Spleen (tissue), 11 donors: ENCODE results near the gene SKIC8. TPM values are rescaled to one million over a fixed set of nuclear protein-coding genes. Genes with fewer than 3 reads are reported as not detected.

ENCODE experiments used
- DNase-seq: peaks from one replicate; pipeline ENCODE4 v3.0.0-alpha.2; 2020
- H3K27ac ChIP-seq, 8 donors: fragments of 200-600 bp; sonication (generic) in 7 of 8; 1 replicate in 4 of 8; 2 replicates in 4 of 8; pipeline versions ENCODE4 v1.5.0 to v1.8.0; 2016 to 2021; ENCODE audit warnings: inconsistent platforms in 4 of 8, mild to moderate bottlenecking in 4 of 8, moderate library complexity in 1 of 8
- H3K27me3 ChIP-seq, 7 donors: fragments of 200-600 bp; sonication (generic) in 6 of 7; replicated peaks in 1 of 7; 1 replicate in 4 of 7; 2 replicates in 3 of 7; pipeline versions ENCODE4 v1.5.0 to v1.8.0; 2016 to 2021; ENCODE audit warnings: inconsistent platforms in 3 of 7, mild to moderate bottlenecking in 1 of 7
- H3K36me3 ChIP-seq, 6 donors: fragments of 200-600 bp; sonication (generic) in 5 of 6; 1 replicate in 4 of 6; 2 replicates in 2 of 6; pipeline versions ENCODE4 v1.5.0 to v1.8.0; 2016 to 2021; ENCODE audit warnings: inconsistent platforms in 2 of 6
- H3K4me1 ChIP-seq, 6 donors: fragments of 200-600 bp; sonication (generic) in 5 of 6; 1 replicate in 3 of 6; 2 replicates in 3 of 6; pipeline versions ENCODE4 v1.5.0 to v1.8.0; 2016 to 2021; ENCODE audit warnings: inconsistent platforms in 3 of 6
- H3K4me3 ChIP-seq, 8 donors: fragments of 200-600 bp; sonication (generic) in 7 of 8; 1 replicate in 4 of 8; 2 replicates in 4 of 8; pipeline versions ENCODE4 v1.5.0 to v1.8.0; 2016 to 2021; ENCODE audit warnings: inconsistent platforms in 4 of 8, mild to moderate bottlenecking in 4 of 8, moderate library complexity in 2 of 8
- H3K9me3 ChIP-seq, 8 donors: fragments of 200-600 bp; sonication (generic) in 7 of 8; 1 replicate in 4 of 8; 2 replicates in 4 of 8; pipeline versions ENCODE4 v1.5.0 to v1.8.0; 2016 to 2021; ENCODE audit warnings: inconsistent platforms in 4 of 8
- POLR2A ChIP-seq, 3 donors: fragments of 450-650 bp; IDR thresholded peaks; one replicate each; pipeline ENCODE4 v1.5.1; 2017; ENCODE audit warnings: antibody characterized with exemption in 3 of 3, mild to moderate bottlenecking in 1 of 3
- POLR2AphosphoS5 ChIP-seq, 3 donors: sonication (generic); formaldehyde crosslinking; IDR thresholded peaks; one replicate each; pipeline ENCODE4 v1.5.1; 2017; ENCODE audit warnings: antibody characterized with exemption in 3 of 3
- WGBS, 5 donors: extraction: QIAGEN DNeasy Blood & Tissue Kit in 3 of 5; methylation state at CpG; one replicate each; pipeline versions ENCODE4 v1.1.5 to v1.1.7; 2013 to 2018; 5-methylcytosine and 5-hydroxymethylcytosine counted together
- intact Hi-C: fragments of 100-400 bp; cut with DNase I; formaldehyde crosslinking; loops from one replicate; pipeline ENCODE4 v1.15.0; 2023; ENCODE audit warnings: low total_unique reads
- polyA plus RNA-seq, 3 donors: library from polyadenylated mRNA; stranded (reverse); fragments of 200-250 nt; gene quantifications; one replicate each; pipeline ENCODE4 v1.2.1, GENCODE V29; 2013
- total RNA-seq, 7 donors: library from RNA; depleted of rRNA in 3 of 7; stranded (reverse); fragments of >200 nt in 3 of 7; fragmentation: NEBNext Ultra II Directional in 4 of 7; extraction: Animal tissue kit (Norgen Biotek cat#: 25700) in 4 of 7; gene quantifications; one replicate each; pipeline versions ENCODE4 v1.1.0 to v1.2.1, GENCODE V29; 2016 to 2021
- TF ChIP-seq, protein P1 (sequence below), 11 experiments: fragments of 200-600 bp in 7 of 11; fragments of 450-650 bp in 4 of 11; sonication (generic) in 4 of 11; IDR thresholded peaks in 8 of 11; conservative IDR thresholded peaks in 3 of 11; 1 replicate in 7 of 11; 2 replicates in 4 of 11; pipeline versions ENCODE4 v1.4.0 to v1.8.0; 2016 to 2021; ENCODE audit warnings: antibody characterized with exemption in 11 of 11, inconsistent platforms in 4 of 11, mild to moderate bottlenecking in 1 of 11
- donor health status: healthy with polysubstance abuse.
- donor health status: DM: no; HTN: no; CAD: no; lungs with moderate emphysema.
- donor health status: DM: no; HTN: no; CAD: no.
- donor health status: Bipolar disorder and iron deficiency.
- donor health status: healthy.
- donor health status: DM: no; HTN: no; CAD: no.
- donor health status: DM: yes; HTN: yes; CAD: no.

The SKIC8 gene
- total and polyA plus RNA-seq, 10 donors = 33.3 to 60.6 (median 41.7) TPM

DNA sequence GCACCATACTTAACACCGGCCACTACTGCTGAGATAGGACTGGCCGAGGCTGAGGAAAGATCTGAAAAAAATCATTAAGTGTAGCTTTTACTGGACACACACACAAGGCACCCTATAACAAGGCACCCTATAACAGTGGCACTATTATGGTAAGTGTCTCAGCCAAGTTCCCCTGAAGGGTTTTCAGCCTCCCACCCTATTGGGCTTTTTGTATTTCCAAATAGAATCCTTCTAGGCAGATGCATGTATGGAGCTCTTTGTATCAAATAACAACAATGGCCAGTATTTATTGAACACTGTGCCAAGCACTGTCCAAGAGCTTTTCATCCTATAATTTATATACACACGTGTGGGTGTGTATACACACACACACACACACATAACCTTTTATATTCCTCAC is 41.7 kb downstream of the SKIC8 start:
- 88 to 98% (median 90%) methylated on average over 3 of the region's 3 CpGs for WGBS, 5 donors
- intact Hi-C loops = no loop called here
- DNase-seq = no peak

DNA sequence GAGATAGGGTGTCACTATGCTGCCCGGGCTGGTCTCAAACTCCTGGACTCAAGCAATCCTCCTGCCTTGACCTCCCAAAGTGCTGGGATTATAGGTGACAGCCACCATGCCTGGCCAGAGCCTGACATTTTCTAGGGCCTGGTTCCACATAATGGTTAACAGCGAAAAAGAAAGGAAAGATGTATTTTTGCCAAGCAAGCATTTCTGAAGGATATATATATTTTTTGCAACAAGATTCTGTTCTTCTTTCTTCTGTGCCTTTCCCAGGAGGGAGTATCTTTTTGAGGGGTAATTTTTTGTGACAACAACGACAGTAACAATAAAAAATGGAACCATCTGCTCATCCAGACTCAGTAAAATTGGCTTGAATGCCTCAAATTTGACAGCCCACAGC is 43.4 kb downstream of the SKIC8 start:
- H3K27ac ChIP-seq = no peak overlapping the region
- TF ChIP-seq POLR2A (IDR thresholded peaks at IDR 0.05) = no peak
- no peak for TF ChIP-seq POLR2AphosphoS5 (IDR thresholded peaks at IDR 0.05)
- TF ChIP-seq, protein P1, sequence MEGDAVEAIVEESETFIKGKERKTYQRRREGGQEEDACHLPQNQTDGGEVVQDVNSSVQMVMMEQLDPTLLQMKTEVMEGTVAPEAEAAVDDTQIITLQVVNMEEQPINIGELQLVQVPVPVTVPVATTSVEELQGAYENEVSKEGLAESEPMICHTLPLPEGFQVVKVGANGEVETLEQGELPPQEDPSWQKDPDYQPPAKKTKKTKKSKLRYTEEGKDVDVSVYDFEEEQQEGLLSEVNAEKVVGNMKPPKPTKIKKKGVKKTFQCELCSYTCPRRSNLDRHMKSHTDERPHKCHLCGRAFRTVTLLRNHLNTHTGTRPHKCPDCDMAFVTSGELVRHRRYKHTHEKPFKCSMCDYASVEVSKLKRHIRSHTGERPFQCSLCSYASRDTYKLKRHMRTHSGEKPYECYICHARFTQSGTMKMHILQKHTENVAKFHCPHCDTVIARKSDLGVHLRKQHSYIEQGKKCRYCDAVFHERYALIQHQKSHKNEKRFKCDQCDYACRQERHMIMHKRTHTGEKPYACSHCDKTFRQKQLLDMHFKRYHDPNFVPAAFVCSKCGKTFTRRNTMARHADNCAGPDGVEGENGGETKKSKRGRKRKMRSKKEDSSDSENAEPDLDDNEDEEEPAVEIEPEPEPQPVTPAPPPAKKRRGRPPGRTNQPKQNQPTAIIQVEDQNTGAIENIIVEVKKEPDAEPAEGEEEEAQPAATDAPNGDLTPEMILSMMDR (IDR thresholded peaks at IDR 0.05 in 8 of 11, conservative IDR thresholded peaks at IDR 0.05 in 3 of 11) = no peak
- 84 to 95% (median 88%) methylated on average over 3 of the region's 3 CpGs for WGBS, 5 donors
- intact Hi-C loops = no loop called here
- no peaks in the 10 kb centered on the region for H3K9me3 ChIP-seq
- no peak overlapping the region for H3K4me3 ChIP-seq
- H3K4me1 ChIP-seq = no peaks in the 10 kb centered on the region
- DNase-seq = no peak
- H3K36me3 ChIP-seq = no peaks in the 10 kb centered on the region
- H3K27me3 ChIP-seq = no peaks in the 10 kb centered on the region

More for the DNA sequence above, 41.7 kb downstream of the SKIC8 start:
- no peaks in the 10 kb centered on the region for H3K9me3 ChIP-seq
- no peaks in the 10 kb centered on the region for H3K27me3 ChIP-seq
- H3K4me1 ChIP-seq = no peaks in the 10 kb centered on the region
- TF ChIP-seq POLR2A (IDR thresholded peaks at IDR 0.05) = no peak
- no peak for TF ChIP-seq POLR2AphosphoS5 (IDR thresholded peaks at IDR 0.05)
- TF ChIP-seq, protein P1 (IDR thresholded peaks at IDR 0.05 in 8 of 11, conservative IDR thresholded peaks at IDR 0.05 in 3 of 11) = no peak
- no peak overlapping the region for H3K27ac ChIP-seq
- H3K4me3 ChIP-seq = no peak overlapping the region
- no peaks in the 10 kb centered on the region for H3K36me3 ChIP-seq

DNA sequence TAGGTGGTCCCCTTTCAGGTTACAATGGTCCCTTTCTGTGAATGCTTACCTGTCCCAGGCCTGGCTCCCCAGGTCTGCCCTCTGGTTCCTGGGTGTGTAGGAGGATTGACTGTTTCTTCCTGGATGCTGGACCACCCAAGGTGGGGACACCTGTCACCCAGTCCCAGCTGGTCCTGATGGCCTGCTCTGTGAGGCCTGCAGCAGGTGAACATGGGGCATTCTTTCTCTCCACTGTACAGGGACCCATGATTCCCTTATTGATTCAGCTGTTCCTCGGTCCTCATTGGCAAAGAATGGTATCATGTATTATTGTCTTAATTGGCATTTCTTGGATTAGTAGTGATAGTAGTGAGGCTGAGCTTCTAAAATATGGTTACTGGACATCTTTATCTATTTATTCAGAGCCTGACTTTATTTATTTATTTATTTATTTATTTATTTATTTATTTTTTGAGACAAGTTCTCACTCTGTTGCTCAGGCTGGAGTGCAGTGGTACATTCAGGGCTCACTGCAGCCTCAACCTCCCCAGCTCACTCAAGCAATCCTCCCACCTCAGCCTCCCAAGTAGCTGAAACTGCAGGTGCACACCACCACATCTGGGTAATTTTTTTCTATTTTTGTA is 43.9 kb downstream of the SKIC8 start:
- intact Hi-C loops = no loop called here
- H3K27ac ChIP-seq = no peak overlapping the region
- H3K9me3 ChIP-seq = no peaks in the 10 kb centered on the region
- H3K27me3 ChIP-seq = no peaks in the 10 kb centered on the region
- 87 to 98% (median 90%) methylated on average over 1 of the region's 1 CpG for WGBS, 5 donors
- DNase-seq = no peak
- H3K4me3 ChIP-seq = no peak overlapping the region
- TF ChIP-seq, protein P1 (IDR thresholded peaks at IDR 0.05 in 8 of 11, conservative IDR thresholded peaks at IDR 0.05 in 3 of 11) = no peak
- TF ChIP-seq POLR2A (IDR thresholded peaks at IDR 0.05) (no peak), POLR2AphosphoS5 (IDR thresholded peaks at IDR 0.05) (no peak)
- H3K4me1 ChIP-seq = no peaks in the 10 kb centered on the region
- no peaks in the 10 kb centered on the region for H3K36me3 ChIP-seq

DNA sequence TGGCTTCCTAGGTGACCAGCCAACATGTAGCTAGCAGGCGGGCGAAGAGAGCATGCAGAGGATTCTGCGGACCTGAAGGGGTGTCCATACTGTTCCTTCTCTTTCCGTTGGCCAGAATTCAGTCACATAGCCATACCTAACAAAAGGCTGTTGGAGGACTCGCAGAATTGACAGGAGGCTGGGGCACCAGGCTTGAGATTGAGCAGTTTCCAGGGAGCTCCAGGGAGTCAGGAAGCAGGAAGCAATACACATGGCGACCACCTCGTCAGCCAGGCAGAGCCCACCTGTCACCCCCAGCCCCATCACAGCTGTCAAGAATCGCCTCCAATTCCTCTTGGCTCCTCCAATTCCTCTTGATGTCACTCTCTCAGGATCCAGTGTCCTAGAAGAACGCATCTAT is 48.3 kb downstream of the SKIC8 start:
- intact Hi-C loops = no loop called here
- Histone ChIP-seq H3K27me3 (no peaks in the 10 kb centered on the region), H3K4me3 (no peak overlapping the region), H3K36me3 (no peaks in the 10 kb centered on the region), H3K27ac (no peak overlapping the region), H3K9me3 (no peaks in the 10 kb centered on the region), H3K4me1 (no peaks in the 10 kb centered on the region)
- WGBS, 5 donors = 70 to 91% (median 87%) methylated on average over 9 of the region's 9 CpGs
- DNase-seq = no peak
- TF ChIP-seq POLR2AphosphoS5 (IDR thresholded peaks at IDR 0.05) (no peak), POLR2A (IDR thresholded peaks at IDR 0.05) (no peak)
- TF ChIP-seq, protein P1 (IDR thresholded peaks at IDR 0.05 in 8 of 11, conservative IDR thresholded peaks at IDR 0.05 in 3 of 11) = no peak
